SH-SY5Y (cell line): ENCODE results near the gene MBD3.

Experiments
- GATA2 ChIP-seq: IDR thresholded peaks from 2 replicates; pipeline ENCODE4 v1.6.1; 2011; ENCODE audit warnings: mild to moderate bottlenecking, low read depth, low read length
- GATA3 ChIP-seq: IDR thresholded peaks from 2 replicates; pipeline ENCODE4 v1.6.1; 2011; ENCODE audit warnings: low read depth, mild to moderate bottlenecking, low read length, moderate library complexity

The MBD3 gene

GRCh38 chr19:1533510-1534150 is 59.0 kb downstream of the MBD3 start:
- TF ChIP-seq GATA2 (no peak), GATA3 (no peak)

DNA sequence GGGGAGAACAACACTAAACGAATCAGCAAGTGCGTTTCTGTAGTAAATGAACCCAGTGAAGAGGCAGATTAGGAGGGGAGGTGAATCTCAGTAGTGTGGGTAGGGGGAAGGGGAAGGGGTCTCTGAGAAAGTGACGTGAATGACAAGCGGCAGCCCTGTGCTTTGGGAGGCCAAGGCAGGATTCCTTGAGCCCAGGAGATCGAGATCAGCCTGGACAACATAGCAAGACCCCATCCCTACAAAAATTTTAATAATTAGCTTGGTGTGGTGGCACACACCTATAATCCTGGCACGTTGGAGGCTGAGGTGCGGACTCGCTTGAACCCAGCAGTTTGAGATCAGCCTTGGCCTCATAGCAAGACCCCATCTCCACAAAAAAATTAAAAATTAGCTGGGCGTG is 60.7 kb downstream of the MBD3 start:
- no peak for TF ChIP-seq GATA3
- TF ChIP-seq GATA2, result no peak

- TF ChIP-seq GATA2 (no peak), GATA3 (no peak)
Measured at GRCh38 chr19:1531587-1531986, 61.1 kb downstream of the MBD3 start.

GRCh38 chr19:1529430-1529816 is 63.2 kb downstream of the MBD3 start:
- TF ChIP-seq GATA2, result no peak
- TF ChIP-seq GATA3, result no peak

DNA sequence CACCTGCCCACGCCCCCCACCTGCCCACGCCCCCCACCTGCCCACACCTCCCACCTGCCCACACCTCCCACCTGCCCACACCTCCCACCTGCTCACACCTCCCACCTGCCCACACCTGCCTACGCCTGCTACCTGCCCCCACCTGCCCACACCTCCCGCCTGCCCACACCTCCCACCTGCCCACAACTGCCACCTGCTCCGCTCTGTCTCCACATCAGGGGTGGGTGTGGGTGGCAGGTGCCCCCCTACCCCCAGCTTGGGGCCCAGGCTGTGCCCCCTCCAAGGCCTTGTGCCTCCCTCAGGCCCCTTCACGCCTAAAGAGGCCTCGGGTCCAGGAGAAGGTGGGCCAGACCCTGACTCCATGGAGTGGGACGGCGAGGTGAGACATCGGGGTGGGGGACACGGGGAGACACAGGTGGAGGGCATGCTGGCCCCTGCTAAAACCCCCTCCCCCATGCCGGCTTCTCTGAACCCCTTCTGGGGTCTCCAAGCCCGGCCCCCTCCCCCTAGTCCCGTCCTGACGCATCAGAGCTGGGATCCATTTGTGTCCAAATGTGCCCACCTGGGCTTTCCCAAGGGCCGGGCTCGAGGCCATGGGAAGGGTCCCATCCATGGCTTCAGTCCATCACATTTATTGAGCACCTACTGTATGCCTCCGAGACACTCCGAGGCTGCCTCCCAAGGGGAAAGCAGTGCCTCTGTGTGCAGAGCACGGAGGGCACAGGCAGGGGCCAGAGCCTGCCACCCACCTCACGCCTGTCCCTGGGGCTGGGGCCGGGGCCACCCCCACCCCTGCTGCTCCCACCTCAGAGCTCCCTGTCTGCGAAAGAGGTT is 63.9 kb downstream of the MBD3 start:
- TF ChIP-seq GATA3, result no peak
- no peak for TF ChIP-seq GATA2

- TF ChIP-seq GATA3, result no peak
- no peak for TF ChIP-seq GATA2
Measured at GRCh38 chr19:1527650-1528309, 64.9 kb downstream of the MBD3 start.

DNA sequence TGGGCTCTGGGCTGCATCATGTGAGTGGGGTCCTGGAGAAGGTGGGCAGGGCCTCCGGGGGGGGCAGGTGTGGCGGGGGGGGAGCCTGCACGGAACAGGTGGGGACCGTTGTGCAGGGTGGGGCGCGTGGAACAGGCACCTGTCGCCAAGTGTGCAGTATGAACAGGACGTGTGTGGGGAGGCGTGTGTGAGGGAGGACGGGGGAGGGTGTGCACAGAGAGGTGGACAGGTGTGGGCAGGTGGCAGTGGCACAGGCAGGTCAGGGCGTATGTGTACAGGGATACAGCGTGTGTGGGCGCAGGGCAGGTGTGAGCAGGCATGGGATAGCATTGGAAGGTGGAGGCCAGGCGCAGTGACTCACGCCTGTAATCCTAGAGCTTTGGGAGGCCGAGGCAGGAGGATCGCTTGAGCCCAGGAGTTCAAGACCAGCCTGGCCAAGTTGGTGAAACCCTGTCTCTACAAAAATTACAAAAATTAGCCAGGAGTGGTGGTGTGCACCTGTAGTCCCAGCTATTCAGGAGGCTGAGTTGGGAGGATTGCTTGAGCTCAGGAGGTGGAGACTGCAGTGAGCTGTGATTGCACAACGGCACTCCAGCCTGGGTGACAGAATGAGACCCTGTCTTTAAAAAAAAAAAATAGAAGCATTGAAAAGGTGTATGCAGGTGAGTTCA is 65.6 kb downstream of the MBD3 start:
- TF ChIP-seq GATA3 (no peak), GATA2 (no peak)

GRCh38 chr19:1526066-1526778 is 66.4 kb downstream of the MBD3 start:
- no peak for TF ChIP-seq GATA2
- TF ChIP-seq GATA3, result no peak

GRCh38 chr19:1525343-1525742 is 67.3 kb downstream of the MBD3 start:
- TF ChIP-seq GATA3 (no peak), GATA2 (no peak)

DNA sequence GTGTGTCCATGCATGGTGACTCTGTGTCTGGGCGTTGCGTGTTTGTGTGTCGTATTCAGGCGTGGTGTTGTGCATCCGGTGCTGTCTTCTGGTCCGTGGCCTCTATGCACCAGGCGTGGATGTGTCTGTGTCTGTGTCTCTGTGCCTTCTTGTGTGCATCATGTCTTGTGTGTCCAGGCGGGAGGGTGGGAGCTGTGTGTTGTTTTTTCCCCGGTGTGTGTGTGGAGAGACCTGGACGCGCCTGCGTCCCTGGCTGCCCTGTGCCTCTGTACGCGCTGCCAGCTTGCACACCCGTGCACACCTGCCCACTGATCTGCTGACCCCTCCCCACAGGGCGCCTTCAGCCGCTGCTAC is 67.7 kb downstream of the MBD3 start:
- TF ChIP-seq GATA2 (no peak), GATA3 (no peak)

DNA sequence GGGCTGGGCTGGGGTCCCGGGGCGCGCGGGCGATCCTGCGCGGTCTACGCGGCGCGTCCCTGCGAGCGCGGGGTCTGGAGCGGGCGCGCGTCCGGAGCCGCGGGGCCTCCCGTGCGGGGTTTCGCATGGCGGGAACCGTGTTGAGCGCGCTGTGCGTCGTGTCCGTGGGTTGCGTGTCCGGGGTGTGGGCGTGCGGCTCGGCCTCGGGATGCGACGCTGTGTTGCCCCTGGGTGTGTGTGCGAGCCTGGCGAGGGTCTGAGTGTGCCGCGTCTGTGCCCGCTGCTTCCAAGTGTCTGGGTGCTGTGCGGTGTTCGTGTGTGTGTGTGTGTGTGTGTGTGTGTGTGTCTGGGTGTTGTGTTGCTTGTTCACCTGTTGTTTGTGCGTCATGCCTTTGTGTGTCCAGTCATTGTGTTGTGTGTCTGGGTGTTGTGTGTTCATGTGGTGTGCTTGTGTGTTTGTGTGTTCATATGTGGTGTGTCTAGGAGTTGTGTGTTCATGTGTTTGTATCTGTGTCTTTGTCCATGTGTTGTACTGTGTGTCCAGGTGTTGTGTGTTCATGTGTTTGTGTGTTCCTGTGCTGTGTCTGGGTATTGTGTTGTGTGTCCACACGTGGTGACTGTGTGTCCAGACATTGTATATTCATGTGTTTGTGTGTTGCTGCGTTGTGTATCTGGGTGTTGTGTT is 68.2 kb downstream of the MBD3 start:
- TF ChIP-seq GATA2 (no peak), GATA3 (no peak)
